IMR-90 (cell line): ENCODE results near the gene ANKRD11. TPM values are rescaled to one million over a fixed set of nuclear protein-coding genes. Genes with fewer than 3 reads are reported as not detected.

Experiments
- ATAC-seq: fragments of 200-7000 bp; cut with Tn5 transposase; 2 replicates; pipeline ENCODE4 v1.9.1; 2020; ENCODE audit warnings: low read depth, mild to moderate bottlenecking, moderate library complexity
- BruUV-seq: library from RNA; stranded (reverse); fragments of 400-500 nt; replicated peaks from 2 replicates; lab custom pipeline; 2021; lab: Mats Ljungman, UMichigan
- CTCF ChIA-PET: fragments of 300-600 bp; formaldehyde crosslinking; extraction: SDS; loops from one replicate; lab custom pipeline; 2021; ENCODE audit warnings: antibody characterized with exemption; lab: Yijun Ruan, JAX
- POLR2A ChIA-PET: fragments of 300-600 bp; sonication (Branson Sonifier 250); formaldehyde crosslinking; loops from one replicate; lab custom pipeline; 2022; ENCODE audit warnings: antibody characterized with exemption; ENCODE audit not compliant: unreplicated experiment; lab: Charles Lee
- DNase-seq: peaks from one replicate; pipeline ENCODE4 v3.0.0; 2013
- H2AFZ ChIP-seq: replicated peaks from 2 replicates; pipeline ENCODE3; 2013; ENCODE audit warnings: low read length, mild to moderate bottlenecking; ENCODE audit not compliant: poor library complexity
- H2AK5ac ChIP-seq: 2 replicates; pipeline ENCODE4 v1.6.1; 2013; ENCODE audit warnings: low read depth, low read length, inconsistent platforms
- H2AK9ac ChIP-seq: replicated peaks from 2 replicates; pipeline ENCODE3; 2013; ENCODE audit warnings: mild to moderate bottlenecking, low read depth, low read length, moderate library complexity; ENCODE audit not compliant: poor library complexity
- H2BK120ac ChIP-seq: 2 replicates; pipeline ENCODE4 v1.6.1; 2013; ENCODE audit warnings: low read depth, low read length, inconsistent platforms
- H2BK15ac ChIP-seq: 3 replicates; pipeline ENCODE4 v1.6.1; 2013; ENCODE audit warnings: low read depth, low read length, inconsistent platforms
- H2BK20ac ChIP-seq: 2 replicates; pipeline ENCODE4 v1.6.1; 2013; ENCODE audit warnings: low read depth, mild to moderate bottlenecking, inconsistent platforms, low read length, moderate library complexity
- H2BK5ac ChIP-seq: 2 replicates; pipeline ENCODE4 v1.6.1; 2013; ENCODE audit warnings: mild to moderate bottlenecking, low read depth, low read length, inconsistent platforms; ENCODE audit not compliant: poor library complexity, severe bottlenecking
- H3K14ac ChIP-seq: replicated peaks from 2 replicates; pipeline ENCODE4 v1.6.1; 2013; ENCODE audit warnings: low read depth, low read length, inconsistent platforms
- H3K18ac ChIP-seq: 2 replicates; pipeline ENCODE4 v1.6.1; 2013; ENCODE audit warnings: low read depth, low read length, control low read depth
- H3K23ac ChIP-seq: 2 replicates; pipeline ENCODE4 v1.6.1; 2013; ENCODE audit warnings: low read depth, low read length, inconsistent platforms
- H3K27ac ChIP-seq: 2 replicates; pipeline ENCODE4 v1.5.1; 2013; ENCODE audit warnings: mild to moderate bottlenecking, control low read depth, low read length; ENCODE audit not compliant: insufficient read depth
- H3K27me3 ChIP-seq: 2 replicates; pipeline ENCODE4 v1.6.1; 2013; ENCODE audit warnings: low read length; ENCODE audit not compliant: control insufficient read depth, insufficient read depth
- H3K36me3 ChIP-seq: 2 replicates; pipeline ENCODE4 v1.6.1; 2013; ENCODE audit warnings: low read length, mixed read lengths; ENCODE audit not compliant: control insufficient read depth, insufficient read depth
- H3K4ac ChIP-seq: 2 replicates; pipeline ENCODE4 v1.6.1; 2013; ENCODE audit warnings: low read depth, low read length, inconsistent platforms
- H3K4me1 ChIP-seq: 2 replicates; pipeline ENCODE4 v1.6.1; 2013; ENCODE audit warnings: low read length, mixed read lengths; ENCODE audit not compliant: control insufficient read depth, insufficient read depth
- H3K4me2 ChIP-seq: 2 replicates; pipeline ENCODE4 v1.6.1; 2013; ENCODE audit warnings: low read depth, mild to moderate bottlenecking, control low read depth, low read length, moderate library complexity
- H3K4me3 ChIP-seq: 2 replicates; pipeline ENCODE4 v1.5.1; 2013; ENCODE audit warnings: low read depth, mild to moderate bottlenecking, control low read depth, low read length, moderate library complexity; ENCODE audit not compliant: insufficient read depth
- H3K56ac ChIP-seq: 2 replicates; pipeline ENCODE4 v1.6.1; 2013; ENCODE audit warnings: low read length, inconsistent platforms; ENCODE audit not compliant: insufficient read depth; ENCODE audit errors: extremely low read depth
- H3K79me1 ChIP-seq, 2 experiments: 2 replicates each; pipeline ENCODE4 v1.6.1; 2013; ENCODE audit warnings: low read length in 2 of 2, inconsistent platforms in 1 of 2, low read depth in 1 of 2
- H3K9ac ChIP-seq: 2 replicates; pipeline ENCODE4 v1.6.1; 2013; ENCODE audit warnings: low read depth, low read length, control low read depth
- H3K9me1 ChIP-seq: 2 replicates; pipeline ENCODE4 v1.6.1; 2013; ENCODE audit warnings: low read length, inconsistent platforms; ENCODE audit not compliant: insufficient read depth
- H3K9me3 ChIP-seq: 2 replicates; pipeline ENCODE4 v1.6.1; 2013; ENCODE audit warnings: low read length; ENCODE audit not compliant: control insufficient read depth, insufficient read depth
- H4K20me1 ChIP-seq: 2 replicates; pipeline ENCODE4 v1.6.1; 2013; ENCODE audit warnings: low read length, inconsistent platforms; ENCODE audit not compliant: insufficient read depth
- H4K5ac ChIP-seq: 2 replicates; pipeline ENCODE4 v1.6.1; 2013; ENCODE audit warnings: mild to moderate bottlenecking, low read depth, low read length, control low read depth
- H4K8ac ChIP-seq, 2 experiments: 2 replicates each; pipeline ENCODE4 v1.6.1; 2013; ENCODE audit warnings: low read depth in 2 of 2, low read length in 2 of 2, control low read depth in 1 of 2, inconsistent platforms in 1 of 2
- H4K91ac ChIP-seq: 2 replicates; pipeline ENCODE4 v1.6.1; 2013; ENCODE audit warnings: low read depth, low read length, inconsistent platforms; ENCODE audit not compliant: insufficient read depth
- CEBPB ChIP-seq: IDR thresholded peaks from 2 replicates; pipeline ENCODE4 v1.6.1; 2012; ENCODE audit warnings: low read depth, low read length, improper control_type of control experiment
- CTCF ChIP-seq: conservative IDR thresholded peaks from 2 replicates; pipeline ENCODE4 v1.5.1; 2012; ENCODE audit warnings: mild to moderate bottlenecking, low read depth, low read length, improper control_type of control experiment
- FOS ChIP-seq: fragments of 150-350 bp; IDR thresholded peaks from 2 replicates; pipeline ENCODE4 v1.6.1; 2016; ENCODE audit warnings: low read depth, low read length
- MAFK ChIP-seq: IDR thresholded peaks from 2 replicates; pipeline ENCODE4 v1.6.1; 2012; ENCODE audit warnings: low read depth, low read length, improper control_type of control experiment
- MAZ ChIP-seq: IDR thresholded peaks from 2 replicates; pipeline ENCODE4 v1.6.1; 2012; ENCODE audit warnings: low read depth, mild to moderate bottlenecking, low read length, improper control_type of control experiment, moderate library complexity, borderline replicate concordance
- RCOR1 ChIP-seq: IDR thresholded peaks from 2 replicates; pipeline ENCODE4 v1.6.1; 2012; ENCODE audit warnings: mild to moderate bottlenecking, low read length, improper control_type of control experiment; ENCODE audit not compliant: insufficient replicate concordance
- RFX5 ChIP-seq: IDR thresholded peaks from 2 replicates; pipeline ENCODE4 v1.8.0; 2012; ENCODE audit warnings: low read depth, mild to moderate bottlenecking, low read length, moderate library complexity
- SMC3 ChIP-seq: fragments of 150-350 bp; IDR thresholded peaks from 2 replicates; pipeline ENCODE4 v1.6.1; 2016; ENCODE audit warnings: low read depth, mild to moderate bottlenecking, antibody characterized with exemption, low read length, moderate library complexity
- USF2 ChIP-seq: fragments of 150-350 bp; IDR thresholded peaks from 2 replicates; pipeline ENCODE4 v1.6.1; 2017; ENCODE audit warnings: mild to moderate bottlenecking, antibody characterized with exemption, low read length, low read depth
- WGBS, 2 experiments: methylation state at CpG; one replicate each; pipeline versions ENCODE4 v1.1.5 to v1.1.7; 2013; ENCODE audit warnings: missing lambda C conversion rate in 2 of 2; ENCODE audit not compliant: insufficient read length in 1 of 2; ENCODE audit errors: extremely low coverage in 2 of 2; 5-methylcytosine and 5-hydroxymethylcytosine counted together
- dilution Hi-C: fragments of 300-500 bp; cut with HindIII; formaldehyde crosslinking; loops from one replicate; pipeline ENCODE4 v1.14.3; 2018; ENCODE audit warnings: low sequenced_read_pairs; ENCODE audit not compliant: unreplicated experiment
- in situ Hi-C: fragments of 300-500 bp; cut with MboI; formaldehyde crosslinking; loops from 3 replicates; pipeline ENCODE4 v1.14.3; 2019; ENCODE audit warnings: low sequenced_read_pairs, inconsistent platforms, mixed read lengths
- intact Hi-C: fragments of 100-400 bp; cut with micrococcal nuclease; formaldehyde crosslinking; loops from 2 replicates; pipeline ENCODE4 v1.10.0; 2022
- polyA plus RNA-seq, 3 experiments: library from polyadenylated mRNA; depleted of rRNA; stranded (reverse); fragments of >200 nt; gene quantifications; 2 replicates each; pipeline ENCODE4 v1.2.3, GENCODE V29; 2012; ENCODE audit warnings: low replicate concordance in 1 of 3
- total RNA-seq: library from RNA; depleted of rRNA; stranded (reverse); fragments of >200 nt; gene quantifications from 2 replicates; pipeline ENCODE4 v1.2.3, GENCODE V29; 2012

ANKRD11 gene
- total and polyA plus RNA-seq, 2 of the 4 experiments (the other 2 are of a cell fraction): 46.8 to 71.9 TPM

GRCh38 chr16:89312194-89312593 lies 178.2 kb downstream of the ANKRD11 start:
- Histone ChIP-seq H3K27me3 (no peaks in the 10 kb centered on the region), H3K18ac (no peak overlapping the region), H2AFZ (no peak overlapping the region), H3K27ac (no peak overlapping the region), H2AK5ac (no peak overlapping the region), H2AK9ac (no peak overlapping the region), H2BK20ac (no peak overlapping the region), H3K14ac (no peak overlapping the region), H3K4me1 (peaks cover 22% of the 10 kb centered on the region), H2BK5ac (no peak overlapping the region), H2BK120ac (no peak overlapping the region), H3K4ac (no peak overlapping the region), H3K79me1 (peaks cover 38 to 99% of the 10 kb centered on the region in 2 experiments), H3K36me3 (peaks cover 38% of the 10 kb centered on the region), H3K4me3 (no peak overlapping the region), H2BK15ac (no peak overlapping the region), H4K8ac (no peak overlapping the region; a peak in 1 of 4 replicates), H3K4me2 (no peak overlapping the region), H4K5ac (no peak overlapping the region), H4K91ac (no peak overlapping the region), H4K20me1 (peaks cover 93% of the 10 kb centered on the region), H3K9me3 (no peaks in the 10 kb centered on the region), H3K23ac (no peak overlapping the region), H3K9me1 (peaks cover 60% of the 10 kb centered on the region), H3K56ac (no peak overlapping the region), H3K9ac (no peak overlapping the region)
- ChIA-PET CTCF (no interaction called here), POLR2A (no interaction called here)
- ATAC-seq: no peak
- TF ChIP-seq MAZ (no peak), RCOR1 (no peak), USF2 (no peak), MAFK (no peak), CTCF (no peak), RFX5 (no peak), CEBPB (no peak), FOS (no peak), SMC3 (no peak)
- 97% methylated on average over 8 of the region's 11 CpGs; no CpG with 5 or more reads in 1 of the 2 experiments for WGBS, 2 experiments
- DNase-seq: no peak
- in situ Hi-C loops (no loop called here), intact Hi-C loops (no loop called here), dilution Hi-C loops (no loop called here)
- BruUV-seq: no TSS peak
